Measurements from ENCODE around the gene GET4. TPM values are rescaled to one million over a fixed set of nuclear protein-coding genes. Genes with fewer than 3 reads are reported as not detected.

GET4 gene
- total and polyA plus RNA-seq, 4 donors: 19.5 to 34.7 (median 27.3) TPM

GRCh38 chr7:853366-854117 lies 22.8 kb upstream of the GET4 start:
- no peak overlapping the region for H3K9ac ChIP-seq (ENCODE audit: low read depth in 1 of 2, low read length in 2 of 2)
- TF ChIP-seq FOXA1 (IDR thresholded peaks at IDR 0.05) (no peak), FOXA2 (IDR thresholded peaks at IDR 0.05) (no peak), MAX (IDR thresholded peaks at IDR 0.05) (no peak), RXRA (IDR thresholded peaks at IDR 0.05) (no peak), HNF4A (conservative IDR thresholded peaks at IDR 0.05) (no peak), HNF4G (IDR thresholded peaks at IDR 0.05) (no peak), YY1 (IDR thresholded peaks at IDR 0.05) (no peak), CTCF (IDR thresholded peaks at IDR 0.05; ENCODE audit: low read depth, low read length, missing input control) (no peak)
- TF ChIP-seq, protein P1, sequence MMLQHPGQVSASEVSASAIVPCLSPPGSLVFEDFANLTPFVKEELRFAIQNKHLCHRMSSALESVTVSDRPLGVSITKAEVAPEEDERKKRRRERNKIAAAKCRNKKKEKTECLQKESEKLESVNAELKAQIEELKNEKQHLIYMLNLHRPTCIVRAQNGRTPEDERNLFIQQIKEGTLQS (IDR thresholded peaks at IDR 0.05): no peak
- H3K36me3 ChIP-seq (ENCODE audit: control insufficient read depth in 4 of 4, insufficient read depth in 3 of 4, low read depth in 1 of 4, low read length in 3 of 4): peaks cover 10 to 43% (median 32%) of the 10 kb centered on the region in 4 donors
- no peak overlapping the region for H3K27ac ChIP-seq (ENCODE audit: low read depth in 1 of 2, low read length in 2 of 2)
- DNase-seq (ENCODE audit: low spot score): no peak
- WGBS: 86% methylated on average over 33 of the region's 33 CpGs
- H3K9me3 ChIP-seq (ENCODE audit: control insufficient read depth in 4 of 4, low read length in 3 of 4): no peaks in the 10 kb centered on the region
- H3K4me1 ChIP-seq (ENCODE audit: control insufficient read depth in 4 of 4, insufficient read depth in 4 of 4, low read length in 3 of 4): peaks cover 7 to 28% (median 18%) of the 10 kb centered on the region in 4 donors
- H3K27me3 ChIP-seq (ENCODE audit: control insufficient read depth in 4 of 4, insufficient read depth in 4 of 4, low read length in 3 of 4): no peaks in the 10 kb centered on the region
- no peak overlapping the region for H3K4me3 ChIP-seq (ENCODE audit: low read depth in 1 of 3, low read length in 3 of 3)

GRCh38 chr7:854118-854775 lies 22.1 kb upstream of the GET4 start:
- Histone ChIP-seq H3K9me3 (ENCODE audit: control insufficient read depth in 4 of 4, low read length in 3 of 4) (no peaks in the 10 kb centered on the region), H3K27ac (ENCODE audit: low read depth in 1 of 2, low read length in 2 of 2) (no peak overlapping the region), H3K27me3 (ENCODE audit: control insufficient read depth in 4 of 4, insufficient read depth in 4 of 4, low read length in 3 of 4) (no peaks in the 10 kb centered on the region), H3K36me3 (ENCODE audit: control insufficient read depth in 4 of 4, insufficient read depth in 3 of 4, low read depth in 1 of 4, low read length in 3 of 4) (peaks cover 10 to 42% (median 33%) of the 10 kb centered on the region in 4 donors), H3K4me3 (ENCODE audit: low read depth in 1 of 3, low read length in 3 of 3) (no peak overlapping the region), H3K9ac (ENCODE audit: low read depth in 1 of 2, low read length in 2 of 2) (no peak overlapping the region), H3K4me1 (ENCODE audit: control insufficient read depth in 4 of 4, insufficient read depth in 4 of 4, low read length in 3 of 4) (peaks cover 7 to 28% (median 18%) of the 10 kb centered on the region in 4 donors)
- no peak for DNase-seq (ENCODE audit: low spot score)
- WGBS: 97% methylated on average over 32 of the region's 32 CpGs
- TF ChIP-seq RXRA (IDR thresholded peaks at IDR 0.05): no peak
- no peak for TF ChIP-seq JUND (IDR thresholded peaks at IDR 0.05)
- no peak for TF ChIP-seq HNF4G (IDR thresholded peaks at IDR 0.05)
- TF ChIP-seq FOXA2 (IDR thresholded peaks at IDR 0.05): no peak
- TF ChIP-seq YY1 (IDR thresholded peaks at IDR 0.05): no peak
- no peak for TF ChIP-seq SP1 (IDR thresholded peaks at IDR 0.05)
- no peak for TF ChIP-seq MAX (IDR thresholded peaks at IDR 0.05)
- TF ChIP-seq RAD21 (IDR thresholded peaks at IDR 0.05): no peak
- TF ChIP-seq, protein P1 (IDR thresholded peaks at IDR 0.05): no peak
- no peak for TF ChIP-seq NR2F2 (IDR thresholded peaks at IDR 0.05)
- TF ChIP-seq, protein P2, sequence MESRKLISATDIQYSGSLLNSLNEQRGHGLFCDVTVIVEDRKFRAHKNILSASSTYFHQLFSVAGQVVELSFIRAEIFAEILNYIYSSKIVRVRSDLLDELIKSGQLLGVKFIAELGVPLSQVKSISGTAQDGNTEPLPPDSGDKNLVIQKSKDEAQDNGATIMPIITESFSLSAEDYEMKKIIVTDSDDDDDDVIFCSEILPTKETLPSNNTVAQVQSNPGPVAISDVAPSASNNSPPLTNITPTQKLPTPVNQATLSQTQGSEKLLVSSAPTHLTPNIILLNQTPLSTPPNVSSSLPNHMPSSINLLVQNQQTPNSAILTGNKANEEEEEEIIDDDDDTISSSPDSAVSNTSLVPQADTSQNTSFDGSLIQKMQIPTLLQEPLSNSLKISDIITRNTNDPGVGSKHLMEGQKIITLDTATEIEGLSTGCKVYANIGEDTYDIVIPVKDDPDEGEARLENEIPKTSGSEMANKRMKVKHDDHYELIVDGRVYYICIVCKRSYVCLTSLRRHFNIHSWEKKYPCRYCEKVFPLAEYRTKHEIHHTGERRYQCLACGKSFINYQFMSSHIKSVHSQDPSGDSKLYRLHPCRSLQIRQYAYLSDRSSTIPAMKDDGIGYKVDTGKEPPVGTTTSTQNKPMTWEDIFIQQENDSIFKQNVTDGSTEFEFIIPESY (IDR thresholded peaks at IDR 0.05): no peak
- TF ChIP-seq CTCF (IDR thresholded peaks at IDR 0.05; ENCODE audit: low read depth, low read length, missing input control): no peak
- no peak for TF ChIP-seq HNF4A (conservative IDR thresholded peaks at IDR 0.05)
- no peak for TF ChIP-seq GABPA (IDR thresholded peaks at IDR 0.05 in 1 of 2, conservative IDR thresholded peaks at IDR 0.05 in 1 of 2)
- TF ChIP-seq, protein P3, sequence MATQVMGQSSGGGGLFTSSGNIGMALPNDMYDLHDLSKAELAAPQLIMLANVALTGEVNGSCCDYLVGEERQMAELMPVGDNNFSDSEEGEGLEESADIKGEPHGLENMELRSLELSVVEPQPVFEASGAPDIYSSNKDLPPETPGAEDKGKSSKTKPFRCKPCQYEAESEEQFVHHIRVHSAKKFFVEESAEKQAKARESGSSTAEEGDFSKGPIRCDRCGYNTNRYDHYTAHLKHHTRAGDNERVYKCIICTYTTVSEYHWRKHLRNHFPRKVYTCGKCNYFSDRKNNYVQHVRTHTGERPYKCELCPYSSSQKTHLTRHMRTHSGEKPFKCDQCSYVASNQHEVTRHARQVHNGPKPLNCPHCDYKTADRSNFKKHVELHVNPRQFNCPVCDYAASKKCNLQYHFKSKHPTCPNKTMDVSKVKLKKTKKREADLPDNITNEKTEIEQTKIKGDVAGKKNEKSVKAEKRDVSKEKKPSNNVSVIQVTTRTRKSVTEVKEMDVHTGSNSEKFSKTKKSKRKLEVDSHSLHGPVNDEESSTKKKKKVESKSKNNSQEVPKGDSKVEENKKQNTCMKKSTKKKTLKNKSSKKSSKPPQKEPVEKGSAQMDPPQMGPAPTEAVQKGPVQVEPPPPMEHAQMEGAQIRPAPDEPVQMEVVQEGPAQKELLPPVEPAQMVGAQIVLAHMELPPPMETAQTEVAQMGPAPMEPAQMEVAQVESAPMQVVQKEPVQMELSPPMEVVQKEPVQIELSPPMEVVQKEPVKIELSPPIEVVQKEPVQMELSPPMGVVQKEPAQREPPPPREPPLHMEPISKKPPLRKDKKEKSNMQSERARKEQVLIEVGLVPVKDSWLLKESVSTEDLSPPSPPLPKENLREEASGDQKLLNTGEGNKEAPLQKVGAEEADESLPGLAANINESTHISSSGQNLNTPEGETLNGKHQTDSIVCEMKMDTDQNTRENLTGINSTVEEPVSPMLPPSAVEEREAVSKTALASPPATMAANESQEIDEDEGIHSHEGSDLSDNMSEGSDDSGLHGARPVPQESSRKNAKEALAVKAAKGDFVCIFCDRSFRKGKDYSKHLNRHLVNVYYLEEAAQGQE (IDR thresholded peaks at IDR 0.05): no peak
- TF ChIP-seq FOXA1 (IDR thresholded peaks at IDR 0.05): no peak
- no peak for TF ChIP-seq TAF1 (conservative IDR thresholded peaks at IDR 0.05)
- TF ChIP-seq EGR1 (IDR thresholded peaks at IDR 0.05; ENCODE audit: low read depth in 2 of 2): no peak
